ENCODE results near the gene GLI2.

The GLI2 gene

GRCh38 chr2:120760446-120761135 is 24.9 kb downstream of the GLI2 start:
- no peak for DNase-seq

GRCh38 chr2:120761164-120761861 is 25.6 kb downstream of the GLI2 start:
- DNase-seq, result no peak

GRCh38 chr2:120761911-120762310 is 26.2 kb downstream of the GLI2 start:
- DNase-seq, result no peak

GRCh38 chr2:120762341-120763061 is 26.8 kb downstream of the GLI2 start:
- DNase-seq, result no peak

- DNase-seq, result no peak
Measured at GRCh38 chr2:120763508-120763907, 27.8 kb downstream of the GLI2 start.

DNA sequence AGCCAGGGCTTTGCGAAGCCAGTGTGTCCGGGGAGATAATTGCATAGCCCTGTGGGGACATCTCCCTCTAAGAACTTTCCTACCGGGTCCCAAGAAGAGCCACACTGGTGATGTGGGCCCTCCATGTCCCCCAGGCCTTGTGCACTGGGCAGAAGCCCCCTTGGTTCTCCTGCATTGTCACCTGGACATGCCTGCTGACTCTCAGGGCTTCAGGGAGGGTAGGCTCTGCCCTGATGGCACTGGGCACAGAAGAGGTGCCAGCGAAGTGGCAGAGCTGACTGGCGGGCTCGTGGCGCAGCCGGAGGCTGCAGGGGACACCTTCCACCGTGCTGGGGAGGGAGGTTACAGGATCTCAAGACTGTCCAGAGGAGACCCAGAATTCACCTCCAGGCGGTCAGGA is 28.3 kb downstream of the GLI2 start:
- no peak for DNase-seq

GRCh38 chr2:120764492-120764891 is 28.8 kb downstream of the GLI2 start:
- no peak for DNase-seq

DNA sequence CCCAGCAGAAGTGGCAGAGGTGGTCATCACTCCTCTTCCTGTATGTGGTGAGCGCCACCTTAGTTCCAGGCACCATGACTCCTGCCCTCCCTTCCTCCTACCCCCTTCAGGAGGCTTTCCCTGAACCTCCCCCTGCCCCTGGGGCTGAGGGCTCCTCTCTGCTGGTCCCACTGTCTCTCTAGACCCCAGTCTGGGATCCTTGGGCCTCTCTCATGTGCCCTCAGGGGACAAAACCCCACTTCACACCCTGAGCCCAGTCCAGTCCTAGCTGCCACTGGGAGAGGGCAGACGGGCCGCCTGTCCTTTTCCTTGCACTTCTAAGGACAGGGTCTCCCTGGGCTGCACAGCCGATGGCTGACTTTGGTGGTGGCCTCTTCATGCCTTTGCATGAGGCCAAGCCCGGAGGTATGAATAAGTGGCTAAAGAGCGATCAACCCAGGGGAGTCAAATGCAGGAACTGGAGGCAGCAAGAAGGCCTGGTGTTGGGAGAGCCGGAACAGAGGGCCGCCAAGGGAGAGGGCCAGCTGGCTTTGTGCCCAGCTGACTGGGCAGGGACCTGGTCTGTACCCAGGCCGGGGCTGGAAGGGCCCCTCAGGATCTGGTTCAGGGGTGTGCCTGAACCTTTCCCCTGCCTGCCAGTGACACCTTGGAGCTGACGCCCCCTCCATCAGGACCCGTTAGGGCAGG is 29.5 kb downstream of the GLI2 start:
- DNase-seq, result no peak

DNA sequence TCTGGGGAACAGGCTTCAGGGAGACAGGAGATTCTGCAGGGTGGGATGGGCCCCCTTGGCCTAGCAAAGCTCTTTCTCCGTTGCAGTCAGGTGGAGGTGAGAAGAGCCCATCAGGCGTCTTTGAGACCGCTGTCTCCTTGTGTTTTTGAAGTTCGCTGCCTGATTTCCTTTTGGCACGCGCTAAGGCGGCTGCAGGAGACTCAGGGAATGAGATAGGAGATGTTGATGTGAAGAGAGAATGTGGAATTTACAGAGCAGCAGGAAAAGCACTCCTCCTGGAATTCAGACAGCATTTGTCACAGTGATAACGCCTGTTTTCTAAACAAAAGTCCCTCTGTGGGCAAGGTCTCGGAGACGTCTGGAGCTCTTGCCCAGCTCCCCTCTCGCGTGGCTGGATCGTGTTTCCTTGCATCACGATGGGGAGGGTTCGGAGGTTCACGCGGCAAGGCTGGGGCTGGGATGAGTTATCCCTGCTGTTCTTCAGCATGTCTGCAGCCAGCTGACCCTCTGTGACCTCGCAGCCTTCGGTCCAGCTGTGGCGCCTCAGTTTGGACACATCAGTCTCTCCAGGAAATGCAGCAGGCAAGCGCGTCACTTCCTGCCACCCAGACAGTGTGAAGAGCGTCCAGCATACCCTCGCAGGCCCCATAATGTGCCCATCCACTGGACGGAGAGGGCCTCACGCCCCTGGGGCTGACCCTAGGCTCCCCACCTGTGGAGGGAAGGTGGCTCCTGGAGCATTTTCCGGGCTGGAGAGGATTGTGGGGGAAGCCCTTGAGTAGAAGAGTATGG is 30.2 kb downstream of the GLI2 start:
- DNase-seq, result no peak

- DNase-seq, result no peak
Measured at GRCh38 chr2:120766470-120767351, 31.0 kb downstream of the GLI2 start.

DNA sequence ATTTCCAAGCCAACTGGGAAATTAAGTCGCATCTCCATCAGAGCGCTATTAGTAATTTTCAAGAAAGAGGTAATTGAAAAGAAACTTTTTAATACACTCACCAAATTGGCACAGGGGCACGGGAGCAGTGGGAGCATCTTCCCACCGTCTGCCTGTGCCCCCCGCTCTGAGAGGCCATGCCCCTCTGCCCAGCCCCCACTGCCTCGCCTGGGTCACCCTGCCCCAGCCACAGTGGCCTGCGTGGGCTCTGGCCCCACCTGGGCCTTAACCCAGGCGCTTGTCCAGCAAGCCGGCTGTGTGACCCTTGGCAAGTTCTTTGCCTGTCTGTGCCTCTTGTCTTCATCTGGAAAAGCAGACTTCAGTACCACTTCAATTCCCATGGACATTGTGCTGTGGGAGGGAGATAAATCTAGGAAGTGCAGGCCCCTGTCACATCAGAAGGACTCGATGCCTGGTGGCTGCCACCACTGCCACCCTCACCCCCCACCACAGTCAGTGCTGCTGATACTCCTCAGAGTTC is 31.9 kb downstream of the GLI2 start:
- DNase-seq, result no peak

GRCh38 chr2:120768112-120769048 is 32.7 kb downstream of the GLI2 start:
- DNase-seq, result no peak

- no peak for DNase-seq
Measured at GRCh38 chr2:120769076-120769786, 33.6 kb downstream of the GLI2 start.

DNA sequence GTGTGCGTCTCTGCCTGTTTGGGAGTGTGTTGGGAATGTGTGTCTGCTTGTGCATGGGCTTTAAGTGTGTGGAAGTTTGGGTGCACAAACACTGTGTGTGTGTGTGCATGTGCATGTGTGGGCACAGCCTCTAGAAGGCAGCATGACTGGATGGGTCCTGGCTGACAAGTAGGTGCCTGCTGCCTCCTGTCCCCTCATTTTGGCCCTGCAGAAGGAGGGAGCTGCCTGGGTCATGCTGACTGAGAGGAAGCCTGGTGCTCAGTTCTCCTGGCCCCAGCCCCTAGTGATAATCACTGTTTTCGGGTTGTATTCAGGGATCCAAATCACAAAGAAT is 34.1 kb downstream of the GLI2 start:
- no peak for DNase-seq

DNA sequence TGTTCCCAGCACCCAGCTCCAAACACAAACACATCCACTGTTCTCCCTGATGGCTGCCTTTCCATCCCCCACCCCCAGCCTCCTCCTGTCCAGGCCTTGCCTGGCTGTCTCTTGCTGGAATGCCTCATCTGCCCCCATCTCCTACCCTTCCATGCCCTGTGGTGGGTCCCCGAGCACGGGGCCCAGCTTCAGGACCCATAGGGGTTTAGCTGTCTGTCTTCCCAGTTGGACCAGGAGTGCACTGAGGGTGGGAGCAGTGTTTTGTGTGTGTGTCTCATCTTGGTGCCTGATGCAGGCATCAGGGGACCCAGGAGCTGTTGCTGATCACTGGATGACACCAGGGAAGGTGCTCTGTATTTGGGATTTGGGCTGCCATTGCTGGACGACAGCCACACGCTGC is 34.5 kb downstream of the GLI2 start:
- no peak for DNase-seq

DNA sequence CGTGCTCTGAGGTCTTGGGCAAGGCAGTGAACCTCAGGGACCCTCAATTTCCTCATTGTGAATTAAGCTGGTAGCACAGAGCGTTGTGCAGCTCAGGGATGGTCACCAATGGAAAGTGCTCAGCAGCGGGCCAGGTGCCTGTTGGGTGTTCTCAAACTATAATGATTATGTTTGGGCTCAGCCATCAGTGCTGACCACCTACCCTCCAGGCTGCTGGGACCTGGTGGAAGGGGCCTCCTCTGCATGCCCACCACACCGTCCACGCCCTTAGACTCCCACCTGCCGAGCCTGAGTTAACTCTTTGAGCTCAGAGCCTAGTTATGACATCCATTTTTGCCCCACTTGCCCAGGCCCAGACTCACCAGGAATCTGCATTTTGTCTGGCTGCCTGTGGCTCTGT is 35.0 kb downstream of the GLI2 start:
- DNase-seq, result no peak

GRCh38 chr2:120771111-120771780 is 35.6 kb downstream of the GLI2 start:
- peak; percentile 4 for DNase-seq

DNA sequence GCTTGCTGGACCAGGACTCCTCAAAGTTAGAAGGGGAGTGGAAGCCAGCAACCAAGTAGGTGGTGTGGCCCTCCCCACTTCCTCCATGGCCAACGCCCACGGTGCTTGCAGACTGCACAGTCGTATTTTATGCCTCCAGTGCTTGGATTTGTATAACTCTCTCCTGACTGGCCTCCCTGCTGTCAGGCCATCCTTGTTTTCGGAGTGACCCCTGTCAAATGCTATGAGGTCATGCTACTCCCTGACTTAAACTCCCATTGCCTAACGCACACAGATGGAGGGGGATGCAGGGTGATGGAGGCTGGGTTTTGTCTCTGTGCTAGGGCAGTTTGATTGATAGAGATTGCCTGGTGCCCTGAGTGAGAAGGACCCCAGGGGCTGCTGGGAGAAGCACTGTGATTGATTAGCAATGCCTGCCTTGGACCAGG is 36.1 kb downstream of the GLI2 start:
- no peak for DNase-seq

DNA sequence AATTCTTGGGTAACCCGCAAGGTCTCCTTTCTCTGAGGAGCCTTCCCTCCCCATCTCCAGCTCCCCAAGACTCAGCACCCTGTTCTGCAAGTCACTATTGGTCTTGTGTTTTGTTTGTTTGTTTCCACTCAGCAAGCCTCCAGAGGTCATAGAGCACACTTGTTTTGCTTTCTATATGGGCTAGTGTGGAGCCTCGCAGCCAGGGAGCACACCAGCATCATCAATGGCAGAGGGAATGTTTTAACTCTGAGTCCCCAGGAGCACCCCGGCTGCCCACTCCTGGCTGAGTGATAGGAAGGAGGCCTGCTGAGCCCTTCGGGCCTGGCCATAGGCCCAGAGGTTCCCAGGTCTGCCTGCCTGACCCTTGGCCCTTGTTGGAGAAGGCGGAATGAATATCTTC is 36.6 kb downstream of the GLI2 start:
- no peak for DNase-seq
